DND-41 (cell line): ENCODE results near the gene ANKLE1.

Experiments
- CTCF ChIP-seq: IDR thresholded peaks from 2 replicates; pipeline ENCODE4 v1.5.1; 2012; ENCODE audit warnings: borderline replicate concordance, low read length, moderate library complexity, mild to moderate bottlenecking; ENCODE audit not compliant: poor library complexity, severe bottlenecking; ENCODE audit errors: extremely low read depth
- EZH2 ChIP-seq: IDR thresholded peaks from 3 replicates; pipeline ENCODE4 v1.6.1; 2012; ENCODE audit warnings: borderline replicate concordance, low read depth, mild to moderate bottlenecking, moderate library complexity, low read length, inconsistent platforms; ENCODE audit not compliant: severe bottlenecking

- TF ChIP-seq CTCF (no peak), EZH2 (no peak)
Observed at GRCh38 chr19:17327654-17328516, 46.2 kb downstream of the ANKLE1 start.
